NB4 (cell line): ENCODE measurements around the gene MORN2.

Source experiments
- DNase-seq: peaks from one replicate; pipeline ENCODE4 v3.0.0; 2010; ENCODE audit warnings: low read depth
- H3K4me3 ChIP-seq: one replicate; pipeline ENCODE4 v1.5.1; 2011; ENCODE audit warnings: mild to moderate bottlenecking, low read depth, low read length, moderate library complexity
- CTCF ChIP-seq: IDR thresholded peaks from one replicate; pipeline ENCODE4 v1.5.1; 2012; ENCODE audit warnings: low read depth, low read length
- MYC ChIP-seq: IDR thresholded peaks from 2 replicates; pipeline ENCODE4 v1.6.1; 2011; ENCODE audit warnings: low read depth, low read length
- POLR2A ChIP-seq: IDR thresholded peaks from 2 replicates; pipeline ENCODE4 v1.6.1; 2011; ENCODE audit warnings: mild to moderate bottlenecking; ENCODE audit not compliant: insufficient read length; ENCODE audit errors: extremely low read depth
- TF ChIP-seq, protein P1 (sequence below): IDR thresholded peaks from 2 replicates; pipeline ENCODE4 v1.6.1; 2011; ENCODE audit warnings: low read depth, low read length

MORN2 gene

DNA sequence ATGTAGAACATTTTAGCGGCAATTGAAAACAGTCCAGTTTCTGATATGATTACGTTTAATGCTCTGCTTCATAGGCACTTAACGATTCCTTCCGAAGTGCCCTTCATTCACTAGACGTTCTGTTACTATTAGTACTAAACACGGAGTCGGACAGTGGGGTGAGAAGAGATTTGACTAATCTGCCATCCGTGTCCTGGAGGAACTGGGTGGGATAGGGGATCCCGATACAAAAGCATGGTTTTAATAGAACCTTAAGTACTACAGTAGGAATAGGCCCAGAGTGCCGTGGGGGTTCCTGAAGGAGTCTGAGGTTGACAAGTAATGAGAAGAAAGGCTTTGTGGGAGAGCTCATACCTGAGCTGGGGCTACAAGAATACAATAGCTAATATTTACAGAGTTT, 631 bp downstream of the MORN2 start:
- TF ChIP-seq CTCF (no peak), POLR2A (no peak), MYC (no peak)
- TF ChIP-seq, protein P1, sequence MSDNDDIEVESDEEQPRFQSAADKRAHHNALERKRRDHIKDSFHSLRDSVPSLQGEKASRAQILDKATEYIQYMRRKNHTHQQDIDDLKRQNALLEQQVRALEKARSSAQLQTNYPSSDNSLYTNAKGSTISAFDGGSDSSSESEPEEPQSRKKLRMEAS = no peak
- peak overlapping the region; percentile 95 for H3K4me3 ChIP-seq
- DNase-seq = no peak

GRCh38 chr2:38886063-38886462, 10.3 kb downstream of the MORN2 start:
- TF ChIP-seq MYC (no peak), POLR2A (no peak), CTCF (no peak)
- TF ChIP-seq, protein P1 = no peak
- H3K4me3 ChIP-seq = no peak overlapping the region
- DNase-seq = no peak

DNA sequence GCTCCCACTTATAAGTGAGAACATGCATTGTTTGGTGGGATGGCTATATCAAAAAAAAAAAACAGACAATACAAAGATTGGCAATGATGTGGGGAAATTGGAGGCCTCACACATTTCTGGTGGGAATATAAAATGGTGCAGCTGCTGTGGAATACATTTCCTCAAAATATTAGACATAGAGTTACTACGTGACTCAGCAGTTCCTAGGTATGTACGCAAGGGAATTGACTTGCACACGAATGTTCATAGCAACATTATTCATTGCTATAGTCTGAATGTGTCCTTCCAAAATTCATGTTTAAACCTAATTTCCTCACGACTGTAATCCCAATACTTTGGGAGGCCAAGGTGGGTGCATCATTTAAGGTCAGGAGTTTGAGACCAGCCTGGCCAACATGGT, 11.6 kb downstream of the MORN2 start:
- TF ChIP-seq, protein P1 = no peak
- TF ChIP-seq CTCF (no peak), MYC (no peak)
- no peak overlapping the region for H3K4me3 ChIP-seq
- no peak for DNase-seq

GRCh38 chr2:38887902-38888554, 12.3 kb downstream of the MORN2 start:
- no peak overlapping the region for H3K4me3 ChIP-seq
- no peak for DNase-seq
- TF ChIP-seq POLR2A = no peak
- TF ChIP-seq CTCF = no peak
- no peak for TF ChIP-seq MYC
- TF ChIP-seq, protein P1 = no peak

GRCh38 chr2:38889045-38889444, 13.3 kb downstream of the MORN2 start:
- TF ChIP-seq POLR2A (no peak), MYC (no peak), CTCF (no peak)
- no peak overlapping the region for H3K4me3 ChIP-seq
- no peak for DNase-seq

GRCh38 chr2:38889575-38889974, 13.8 kb downstream of the MORN2 start, which contains the start of gene ARHGEF33:
TSS of gene ARHGEF33 (plus strand) at chr2:38889875. CDS start at chr2:38919448, 29,573 bp downstream.
- DNase-seq = no peak
- TF ChIP-seq POLR2A (no peak), MYC (no peak), CTCF (no peak)
- TF ChIP-seq, protein P1 = no peak
- no peak within 1 kb of the TSS for H3K4me3 ChIP-seq
